GM19025 (cell line): ENCODE data around the gene IGSF8.
"Not testable (repeated sequence)": the region's sequence is repeated elsewhere in the genome, so short reads cannot be mapped to it uniquely, and the experiment has no call there.

Source experiments
- ATAC-seq: cut with Tn5 transposase; IDR thresholded peaks from one replicate; pipeline ENCODE4 v1.9.1; 2021; ENCODE audit warnings: mild to moderate bottlenecking, low read depth, moderate library complexity; ENCODE audit not compliant: unreplicated experiment

IGSF8 gene

GRCh38 chr1:160070243-160071163, 27.9 kb downstream of the IGSF8 start:
- ATAC-seq, result no peak

DNA sequence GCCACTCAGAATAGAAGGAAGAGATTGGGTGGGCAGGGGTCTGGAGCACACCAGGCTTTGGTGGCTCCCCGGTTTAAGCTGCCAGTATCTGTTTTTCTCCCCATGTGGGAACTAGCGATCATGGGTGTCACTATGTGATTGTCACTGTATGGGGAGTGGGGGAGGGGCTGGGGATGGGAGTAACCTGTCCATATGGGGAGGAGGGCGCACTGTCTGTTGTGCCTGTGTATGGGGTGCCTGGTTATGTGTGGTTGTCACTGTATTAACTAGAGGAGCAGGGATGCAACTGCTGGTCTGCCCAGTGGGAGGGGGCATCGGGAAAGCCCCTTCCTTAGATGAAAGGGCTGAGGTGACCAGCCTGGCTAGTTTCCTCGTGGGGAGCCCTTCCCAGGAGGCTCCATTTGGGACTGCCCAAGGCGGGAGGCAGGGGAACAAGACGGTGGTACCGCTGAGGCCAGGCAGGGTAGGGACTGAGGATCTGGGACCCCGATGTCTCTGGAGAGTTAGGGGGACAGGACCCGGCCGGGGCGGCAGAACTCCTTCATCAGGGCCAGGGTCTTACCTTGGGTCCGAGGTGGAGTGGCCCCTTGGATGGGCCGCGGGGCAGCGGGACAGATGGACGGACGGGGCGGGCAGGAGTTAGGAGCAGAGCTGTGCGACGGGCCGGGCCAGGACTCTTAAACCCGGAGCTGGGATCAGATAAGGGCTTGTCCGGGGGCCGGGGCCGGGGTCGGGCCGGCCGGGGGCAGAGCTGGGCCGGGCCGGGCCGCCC, 28.8 kb downstream of the IGSF8 start, which contains the start of gene KCNJ10:
Gene KCNJ10 (minus strand): TSS at position 701 of the 772 bp plus-strand sequence. CDS start 27,628 bp downstream, outside the sequence.
- ATAC-seq, result no peak

DNA sequence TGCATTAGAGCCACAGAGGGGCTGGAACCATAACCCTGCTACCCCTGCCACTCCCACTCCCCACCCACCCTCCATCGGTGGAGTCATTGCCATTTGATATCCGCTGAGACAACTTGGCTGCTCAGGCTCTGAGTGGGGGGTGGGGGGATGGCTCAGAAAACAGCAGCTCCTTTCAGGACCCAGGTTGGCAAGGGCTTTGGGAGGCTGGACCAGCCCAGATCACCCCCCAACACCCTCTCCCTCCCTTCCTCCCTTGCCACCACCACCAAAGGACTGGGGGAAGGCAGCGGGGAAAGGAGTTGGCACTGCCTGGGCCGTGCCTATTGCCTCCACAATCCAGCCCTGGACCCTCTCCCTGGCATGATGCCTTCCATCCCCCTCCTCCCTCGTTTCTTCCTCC, 30.2 kb downstream of the IGSF8 start:
- no peak for ATAC-seq

- ATAC-seq, result no peak
Measured at GRCh38 chr1:160066829-160067745, 31.3 kb downstream of the IGSF8 start.

- no peak for ATAC-seq
Measured at GRCh38 chr1:160064746-160065145, 33.7 kb downstream of the IGSF8 start.

DNA sequence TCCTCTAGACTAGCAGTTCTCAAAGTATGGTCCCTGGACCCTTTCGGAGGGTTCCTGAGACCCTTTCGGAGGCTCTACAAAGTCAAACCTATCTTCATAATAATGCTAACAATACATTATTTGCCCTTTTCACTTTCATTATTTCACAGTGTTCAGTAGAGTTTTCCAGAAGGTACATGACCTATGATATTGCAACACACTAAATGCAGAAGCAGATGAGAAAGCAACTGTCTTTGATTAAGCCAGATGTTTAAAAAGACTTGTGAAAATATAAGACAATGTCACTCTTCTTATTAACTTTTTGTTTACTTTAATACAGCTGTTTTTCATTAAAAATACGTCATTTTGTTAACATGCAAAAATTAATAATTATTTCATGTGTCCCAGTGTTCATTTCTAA, 34.3 kb downstream of the IGSF8 start:
- no peak for ATAC-seq

- ATAC-seq, result no peak
Measured at GRCh38 chr1:160063176-160063575, 35.2 kb downstream of the IGSF8 start.

DNA sequence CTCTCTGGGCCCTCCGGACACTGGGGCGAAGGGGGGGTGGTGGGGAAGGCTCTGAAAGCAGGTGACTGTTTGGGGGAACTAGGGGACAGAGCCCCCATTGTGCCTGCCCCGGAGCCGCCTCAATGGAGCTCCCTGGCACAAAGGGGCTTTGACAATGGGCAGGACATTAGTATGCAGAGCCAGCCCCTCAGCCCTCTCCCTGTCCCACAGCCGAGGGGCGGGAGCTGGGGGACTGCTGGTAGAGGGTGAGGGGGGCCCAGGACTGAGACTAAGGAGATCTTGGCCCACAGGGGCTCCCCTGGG, 36.2 kb downstream of the IGSF8 start:
- ATAC-seq, result no peak

DNA sequence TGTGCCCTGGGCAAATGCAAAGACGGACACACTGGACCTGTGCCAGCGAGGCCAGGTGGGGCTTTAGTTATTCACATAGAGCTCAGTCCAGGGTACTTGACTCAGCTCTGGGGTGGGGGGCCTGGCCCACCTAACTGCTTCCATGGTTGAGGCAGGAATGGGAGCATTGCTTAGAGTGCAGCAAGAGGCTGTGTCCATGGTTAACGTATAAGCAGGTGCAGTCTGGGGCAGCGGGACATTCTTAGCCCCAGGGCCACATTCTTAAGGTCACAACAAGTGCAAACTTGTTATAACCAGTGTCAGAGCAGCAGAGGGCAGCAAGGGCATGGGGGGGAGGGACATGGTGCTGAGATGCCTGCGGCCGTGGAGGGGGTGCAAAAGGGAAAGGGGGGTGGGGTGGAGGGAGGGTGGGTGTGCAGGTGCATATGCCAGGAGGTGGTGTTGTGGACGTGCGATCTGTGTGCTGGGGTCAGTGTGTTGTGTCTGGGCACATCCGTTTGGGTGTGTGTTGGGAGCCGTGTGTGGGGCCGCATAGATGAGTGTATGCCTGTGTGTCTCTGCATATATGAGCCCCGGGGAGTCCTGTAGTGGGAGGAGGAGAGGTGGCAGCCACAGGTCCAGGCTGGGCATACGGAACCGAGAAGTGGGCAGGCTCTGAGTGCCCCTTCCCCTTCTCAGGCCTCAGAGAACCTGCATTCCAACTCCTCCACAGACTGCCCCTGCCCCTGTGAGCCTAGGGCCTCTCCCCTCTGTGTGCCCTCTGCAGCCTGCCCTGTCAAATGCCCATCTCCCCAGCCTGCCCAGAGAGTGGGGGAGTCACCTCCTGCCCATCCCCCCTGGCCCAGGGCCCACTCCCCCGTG, 36.8 kb downstream of the IGSF8 start:
- no peak for ATAC-seq

DNA sequence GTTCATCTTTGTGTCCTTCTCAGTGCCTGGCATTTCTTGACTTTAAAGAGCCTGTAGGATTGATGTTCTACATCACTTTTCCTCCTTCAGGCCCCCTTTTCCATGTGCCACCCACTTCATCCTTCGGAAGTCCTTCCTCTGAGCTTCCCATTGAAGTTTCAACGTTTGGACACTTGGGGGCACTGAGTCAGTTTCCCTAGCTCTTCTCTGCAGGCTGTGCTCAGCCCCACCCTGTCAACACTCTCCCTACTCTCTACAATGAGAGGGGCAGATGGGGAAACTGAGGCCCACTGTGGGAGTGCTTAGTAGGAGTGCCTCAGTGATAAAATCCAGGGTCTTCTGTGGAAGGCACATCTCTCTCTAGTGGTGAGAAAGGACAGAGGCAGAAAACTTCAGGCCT, 40.3 kb downstream of the IGSF8 start:
- no peak for ATAC-seq

- no peak for ATAC-seq
Measured at GRCh38 chr1:160056648-160057169, 41.7 kb downstream of the IGSF8 start.

GRCh38 chr1:160053548-160054365, 44.7 kb downstream of the IGSF8 start:
- ATAC-seq, result no peak

DNA sequence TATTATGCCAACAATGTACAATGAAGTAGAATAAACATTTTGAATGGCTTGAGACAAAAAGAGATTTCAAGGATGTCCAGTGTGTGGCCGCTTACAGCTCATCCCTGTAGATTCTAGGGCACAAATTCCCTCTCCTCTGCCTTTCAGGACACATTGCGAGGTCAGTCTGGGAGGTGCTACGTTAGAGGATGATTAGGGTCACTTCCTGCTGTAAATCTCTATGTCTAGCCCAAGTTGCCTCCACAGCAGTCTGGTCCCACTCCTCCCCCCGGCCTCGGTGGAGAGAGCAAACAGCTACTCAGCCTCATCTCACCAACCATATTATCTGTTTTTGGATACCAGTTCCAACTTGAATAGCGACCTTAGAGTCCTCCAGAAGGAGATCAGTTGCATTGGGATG, 45.5 kb downstream of the IGSF8 start:
- ATAC-seq, result no peak

GRCh38 chr1:160050619-160051018, 47.8 kb downstream of the IGSF8 start:
- ATAC-seq, result no peak

DNA sequence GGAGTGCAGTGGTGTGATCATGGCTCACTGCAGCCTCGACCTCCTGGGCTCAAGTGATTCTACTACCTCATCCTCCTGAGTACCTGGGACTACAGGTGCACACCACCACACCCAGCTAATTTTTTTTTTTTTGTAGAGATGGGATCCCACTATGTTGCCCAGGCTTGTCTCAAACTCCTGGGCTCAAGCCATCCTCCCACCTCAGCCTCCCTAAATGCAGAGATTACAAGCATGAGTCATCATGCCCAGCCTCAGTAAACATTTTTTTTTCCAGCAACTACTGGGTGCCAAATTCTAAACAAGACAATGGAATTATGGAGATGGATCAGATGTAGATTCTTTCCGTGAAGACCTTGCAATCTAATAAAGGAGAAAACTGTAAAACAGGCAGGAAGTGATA, 48.2 kb downstream of the IGSF8 start:
- ATAC-seq, result not testable (repeated sequence)

DNA sequence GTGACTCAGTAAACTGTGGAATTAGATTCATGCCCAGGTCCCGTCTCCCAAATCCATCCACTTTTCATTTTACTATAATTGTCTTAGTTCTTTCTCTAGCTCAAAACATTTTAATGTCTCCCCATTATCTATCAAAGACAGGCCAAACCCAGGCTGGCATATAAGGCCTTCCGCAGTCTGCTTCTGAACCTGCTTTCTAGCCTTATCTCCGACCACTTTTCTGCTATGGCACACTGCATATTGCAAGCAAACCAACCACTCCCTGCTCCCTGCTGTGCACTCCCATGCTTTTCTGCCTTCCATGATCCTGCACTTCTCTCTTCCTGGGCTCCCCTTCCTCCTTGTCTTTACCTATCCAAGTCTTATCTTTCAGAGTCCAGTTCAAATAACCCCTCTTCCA, 49.3 kb downstream of the IGSF8 start:
- ATAC-seq, result no peak

- no peak for ATAC-seq
Measured at GRCh38 chr1:160048335-160048734, 50.1 kb downstream of the IGSF8 start.

GRCh38 chr1:160047111-160047991, 51.1 kb downstream of the IGSF8 start:
- ATAC-seq, result no peak
